HepG2 (cell line): ENCODE data around the gene ZNF860. TPM values are rescaled to one million over a fixed set of nuclear protein-coding genes. Genes with fewer than 3 reads are reported as not detected.

Experiments used
- AKAP8 ChIP-seq: sonication (generic); formaldehyde crosslinking; IDR thresholded peaks from 2 replicates; pipeline ENCODE4 v1.5.1; 2020; ENCODE audit warnings: mild to moderate bottlenecking, missing genetic modification reagents
- CBX5 ChIP-seq: sonication (generic); formaldehyde crosslinking; IDR thresholded peaks from 2 replicates; pipeline ENCODE4 v1.4.0; 2020; ENCODE audit warnings: missing genetic modification reagents, borderline replicate concordance
- ERF ChIP-seq: IDR thresholded peaks from 2 replicates; pipeline ENCODE4 v1.6.1; 2018; ENCODE audit warnings: missing biosample characterization, missing genetic modification reagents
- KLF9 ChIP-seq: IDR thresholded peaks from 2 replicates; pipeline ENCODE4 v1.6.1; 2016; ENCODE audit warnings: low read depth
- MAZ ChIP-seq, 2 experiments: sonication (generic) in 1 of 2; formaldehyde crosslinking in 1 of 2; IDR thresholded peaks; 2 replicates each; pipeline versions ENCODE4 v1.5.0 to v1.6.1; 2012 to 2020; ENCODE audit warnings: low read depth in 2 of 2, mild to moderate bottlenecking in 2 of 2, borderline replicate concordance in 1 of 2, improper control_type of control experiment in 1 of 2, low read length in 1 of 2, missing genetic modification reagents in 1 of 2, moderate library complexity in 1 of 2
- MLLT10 ChIP-seq: sonication (generic); formaldehyde crosslinking; IDR thresholded peaks from 2 replicates; pipeline ENCODE4 v1.4.0; 2020; ENCODE audit warnings: missing genetic modification reagents
- NFE2L1 ChIP-seq: sonication (generic); formaldehyde crosslinking; IDR thresholded peaks from 2 replicates; pipeline ENCODE4 v1.4.0; 2020; ENCODE audit warnings: missing genetic modification reagents, mild to moderate bottlenecking, borderline replicate concordance
- TBP ChIP-seq: sonication (generic); formaldehyde crosslinking; IDR thresholded peaks from 2 replicates; pipeline ENCODE4 v1.5.0; 2020; ENCODE audit warnings: missing genetic modification reagents
- TSC22D2 ChIP-seq: sonication (generic); formaldehyde crosslinking; IDR thresholded peaks from 2 replicates; pipeline ENCODE4 v1.5.1; 2020; ENCODE audit warnings: missing genetic modification reagents, mild to moderate bottlenecking, borderline replicate concordance
- U2AF2 ChIP-seq: fragments of 200-400 bp; formaldehyde crosslinking; IDR thresholded peaks from 2 replicates; pipeline ENCODE4 v1.6.1; 2017; ENCODE audit warnings: low read depth, mild to moderate bottlenecking, low read length
- ZFP36 ChIP-seq: fragments of 150-350 bp; IDR thresholded peaks from 2 replicates; pipeline ENCODE4 v1.6.1; 2018; ENCODE audit warnings: borderline replicate concordance, low read length, low read depth; ENCODE audit not compliant: partially characterized antibody
- ZGPAT ChIP-seq: IDR thresholded peaks from 2 replicates; pipeline ENCODE4 v1.6.1; 2016; ENCODE audit warnings: mild to moderate bottlenecking
- ZNF160 ChIP-seq: sonication (generic); formaldehyde crosslinking; IDR thresholded peaks from 2 replicates; pipeline ENCODE4 v1.8.0; 2022; ENCODE audit warnings: mild to moderate bottlenecking, inconsistent platforms, missing genetic modification reagents
- ZNF326 ChIP-seq: sonication (generic); formaldehyde crosslinking; IDR thresholded peaks from 2 replicates; pipeline ENCODE4 v1.4.0; 2020; ENCODE audit warnings: missing genetic modification reagents, borderline replicate concordance
- ZNF7 ChIP-seq: IDR thresholded peaks from 2 replicates; pipeline ENCODE4 v1.6.1; 2016; ENCODE audit warnings: missing biosample characterization, missing genetic modification reagents
- ZSCAN30 ChIP-seq: sonication (generic); formaldehyde crosslinking; IDR thresholded peaks from 2 replicates; pipeline ENCODE4 v1.5.0; 2020; ENCODE audit warnings: mild to moderate bottlenecking, missing genetic modification reagents
- ZSCAN9 ChIP-seq: IDR thresholded peaks from 2 replicates; pipeline ENCODE4 v1.6.1; 2016; ENCODE audit warnings: borderline replicate concordance
- polyA plus RNA-seq, 8 experiments: library from polyadenylated mRNA; depleted of rRNA in 3 of 8; stranded (reverse) in 7 of 8; unstranded in 1 of 8; fragments of >200 nt; fragmentation: Illumina TruSeq in 4 of 8; extraction: Trizol in 4 of 8; gene quantifications; 2 replicates each; pipeline versions ENCODE4 v1.2.1 to v1.2.3, GENCODE V29; 2011 to 2016; ENCODE audit warnings: low read depth in 4 of 8, missing spikeins in 1 of 8, mixed read lengths in 1 of 8; ENCODE audit not compliant: insufficient read depth in 1 of 8
- total RNA-seq, 5 experiments: library from RNA; depleted of rRNA; stranded (reverse); fragments of >200 nt; fragmentation: Illumina TruSeq; extraction: Trizol; gene quantifications; 2 replicates each; pipeline ENCODE4 v1.2.3, GENCODE V29; 2016; ENCODE audit warnings: low read depth in 1 of 5
- TF ChIP-seq, protein P1 (sequence below): sonication (generic); formaldehyde crosslinking; IDR thresholded peaks from 2 replicates; pipeline ENCODE4 v1.4.0; 2020; ENCODE audit warnings: mild to moderate bottlenecking, missing genetic modification reagents
- TF ChIP-seq, protein P2 (sequence below): sonication (generic); formaldehyde crosslinking; IDR thresholded peaks from 2 replicates; pipeline ENCODE4 v1.5.1; 2020; ENCODE audit warnings: missing genetic modification reagents, mild to moderate bottlenecking, borderline replicate concordance

ZNF860 gene
- total and polyA plus RNA-seq, 2 of the 13 experiments (the other 11 are each of a cell fraction or from before 2014, with no cell fraction given), result 0.55 to 0.73 TPM

DNA sequence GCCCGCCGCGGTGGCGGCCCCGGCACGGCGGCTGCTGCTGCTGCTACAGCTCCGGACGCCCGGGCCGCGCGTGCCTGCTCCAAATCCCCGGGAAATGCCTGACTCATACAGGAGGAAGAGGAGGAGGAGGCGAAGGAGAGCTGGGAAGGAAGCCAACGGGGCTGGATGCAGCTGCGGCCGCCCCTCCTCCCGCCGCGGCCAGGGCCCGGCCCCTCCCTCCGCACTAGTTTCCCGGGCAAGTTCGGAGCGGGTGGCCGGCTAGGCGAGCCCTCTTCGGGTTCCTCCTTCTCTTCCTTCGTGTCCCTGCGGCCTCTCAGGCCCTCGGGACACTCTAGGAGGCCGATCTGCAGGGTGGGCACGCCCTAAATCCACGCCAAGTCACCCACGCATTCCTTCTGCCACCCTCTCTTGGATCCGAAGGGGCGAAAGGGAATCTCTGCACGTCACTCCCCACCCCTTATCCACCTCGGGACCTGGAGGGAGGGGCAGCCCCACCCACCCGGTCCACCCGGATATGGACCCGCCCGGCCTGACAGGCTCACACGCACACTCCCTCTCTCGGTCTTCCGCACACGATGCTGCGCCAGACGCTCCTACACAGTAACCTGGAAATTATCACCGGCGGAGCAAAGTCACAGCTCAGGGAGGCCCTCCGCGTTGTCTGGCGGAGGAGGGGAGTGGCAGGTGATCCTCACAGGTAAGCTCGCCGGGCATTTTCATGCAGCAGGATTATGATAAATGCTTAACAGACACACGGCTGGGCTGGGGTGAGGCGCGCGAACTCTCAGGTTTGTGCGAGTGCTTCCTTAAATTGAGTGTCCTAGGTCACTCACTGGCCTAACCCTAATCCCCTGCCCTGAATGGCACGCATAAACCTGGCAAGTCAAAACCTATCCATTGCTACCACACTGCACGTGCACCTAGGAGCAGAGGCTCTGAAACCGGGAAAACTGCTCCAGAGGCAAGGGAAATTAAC is at the start of gene ZNF860, which contains the start of gene OSBPL10 (continued):
- TF ChIP-seq U2AF2 (no peak), MAZ (IDR thresholded peaks at IDR 0.05; ENCODE audit: borderline replicate concordance, low read depth, low read length) (0 out of 2 replicates have a peak, but pooled peaks have one; percentile 13), MAZ (CRISPR knock-in tag; IDR thresholded peaks at IDR 0.05; ENCODE audit: low read depth) (no peak; the same call in 1 of the 2 replicates), ZNF326 (CRISPR knock-in tag) (no peak), ZNF7 (no peak), KLF9 (CRISPR knock-in tag) (no peak), ZNF160 (peak; percentile 13; the same call in 1 of the 2 replicates), AKAP8 (no peak), ZGPAT (CRISPR knock-in tag) (no peak), ZFP36 (no peak), CBX5 (CRISPR knock-in tag) (peak; percentile 65; the same call in 1 of the 2 replicates), TBP (no peak), ZSCAN9 (CRISPR knock-in tag) (no peak), ERF (CRISPR knock-in tag) (0 out of 2 replicates have a peak, but pooled peaks have one; percentile 18), ZSCAN30 (CRISPR knock-in tag) (no peak), MLLT10 (CRISPR knock-in tag) (no peak), TSC22D2 (CRISPR knock-in tag) (no peak), NFE2L1 (CRISPR knock-in tag) (no peak)
- TF ChIP-seq, protein P1, sequence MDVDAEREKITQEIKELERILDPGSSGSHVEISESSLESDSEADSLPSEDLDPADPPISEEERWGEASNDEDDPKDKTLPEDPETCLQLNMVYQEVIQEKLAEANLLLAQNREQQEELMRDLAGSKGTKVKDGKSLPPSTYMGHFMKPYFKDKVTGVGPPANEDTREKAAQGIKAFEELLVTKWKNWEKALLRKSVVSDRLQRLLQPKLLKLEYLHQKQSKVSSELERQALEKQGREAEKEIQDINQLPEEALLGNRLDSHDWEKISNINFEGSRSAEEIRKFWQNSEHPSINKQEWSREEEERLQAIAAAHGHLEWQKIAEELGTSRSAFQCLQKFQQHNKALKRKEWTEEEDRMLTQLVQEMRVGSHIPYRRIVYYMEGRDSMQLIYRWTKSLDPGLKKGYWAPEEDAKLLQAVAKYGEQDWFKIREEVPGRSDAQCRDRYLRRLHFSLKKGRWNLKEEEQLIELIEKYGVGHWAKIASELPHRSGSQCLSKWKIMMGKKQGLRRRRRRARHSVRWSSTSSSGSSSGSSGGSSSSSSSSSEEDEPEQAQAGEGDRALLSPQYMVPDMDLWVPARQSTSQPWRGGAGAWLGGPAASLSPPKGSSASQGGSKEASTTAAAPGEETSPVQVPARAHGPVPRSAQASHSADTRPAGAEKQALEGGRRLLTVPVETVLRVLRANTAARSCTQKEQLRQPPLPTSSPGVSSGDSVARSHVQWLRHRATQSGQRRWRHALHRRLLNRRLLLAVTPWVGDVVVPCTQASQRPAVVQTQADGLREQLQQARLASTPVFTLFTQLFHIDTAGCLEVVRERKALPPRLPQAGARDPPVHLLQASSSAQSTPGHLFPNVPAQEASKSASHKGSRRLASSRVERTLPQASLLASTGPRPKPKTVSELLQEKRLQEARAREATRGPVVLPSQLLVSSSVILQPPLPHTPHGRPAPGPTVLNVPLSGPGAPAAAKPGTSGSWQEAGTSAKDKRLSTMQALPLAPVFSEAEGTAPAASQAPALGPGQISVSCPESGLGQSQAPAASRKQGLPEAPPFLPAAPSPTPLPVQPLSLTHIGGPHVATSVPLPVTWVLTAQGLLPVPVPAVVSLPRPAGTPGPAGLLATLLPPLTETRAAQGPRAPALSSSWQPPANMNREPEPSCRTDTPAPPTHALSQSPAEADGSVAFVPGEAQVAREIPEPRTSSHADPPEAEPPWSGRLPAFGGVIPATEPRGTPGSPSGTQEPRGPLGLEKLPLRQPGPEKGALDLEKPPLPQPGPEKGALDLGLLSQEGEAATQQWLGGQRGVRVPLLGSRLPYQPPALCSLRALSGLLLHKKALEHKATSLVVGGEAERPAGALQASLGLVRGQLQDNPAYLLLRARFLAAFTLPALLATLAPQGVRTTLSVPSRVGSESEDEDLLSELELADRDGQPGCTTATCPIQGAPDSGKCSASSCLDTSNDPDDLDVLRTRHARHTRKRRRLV, result no peak
- TF ChIP-seq, protein P2, sequence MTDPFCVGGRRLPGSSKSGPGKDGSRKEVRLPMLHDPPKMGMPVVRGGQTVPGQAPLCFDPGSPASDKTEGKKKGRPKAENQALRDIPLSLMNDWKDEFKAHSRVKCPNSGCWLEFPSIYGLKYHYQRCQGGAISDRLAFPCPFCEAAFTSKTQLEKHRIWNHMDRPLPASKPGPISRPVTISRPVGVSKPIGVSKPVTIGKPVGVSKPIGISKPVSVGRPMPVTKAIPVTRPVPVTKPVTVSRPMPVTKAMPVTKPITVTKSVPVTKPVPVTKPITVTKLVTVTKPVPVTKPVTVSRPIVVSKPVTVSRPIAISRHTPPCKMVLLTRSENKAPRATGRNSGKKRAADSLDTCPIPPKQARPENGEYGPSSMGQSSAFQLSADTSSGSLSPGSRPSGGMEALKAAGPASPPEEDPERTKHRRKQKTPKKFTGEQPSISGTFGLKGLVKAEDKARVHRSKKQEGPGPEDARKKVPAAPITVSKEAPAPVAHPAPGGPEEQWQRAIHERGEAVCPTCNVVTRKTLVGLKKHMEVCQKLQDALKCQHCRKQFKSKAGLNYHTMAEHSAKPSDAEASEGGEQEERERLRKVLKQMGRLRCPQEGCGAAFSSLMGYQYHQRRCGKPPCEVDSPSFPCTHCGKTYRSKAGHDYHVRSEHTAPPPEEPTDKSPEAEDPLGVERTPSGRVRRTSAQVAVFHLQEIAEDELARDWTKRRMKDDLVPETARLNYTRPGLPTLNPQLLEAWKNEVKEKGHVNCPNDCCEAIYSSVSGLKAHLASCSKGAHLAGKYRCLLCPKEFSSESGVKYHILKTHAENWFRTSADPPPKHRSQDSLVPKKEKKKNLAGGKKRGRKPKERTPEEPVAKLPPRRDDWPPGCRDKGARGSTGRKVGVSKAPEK (CRISPR knock-in tag), result peak; percentile 33; the same call in 1 of the 2 replicates
